ENCODE results near the gene ALPK3.

ALPK3 gene

DNA sequence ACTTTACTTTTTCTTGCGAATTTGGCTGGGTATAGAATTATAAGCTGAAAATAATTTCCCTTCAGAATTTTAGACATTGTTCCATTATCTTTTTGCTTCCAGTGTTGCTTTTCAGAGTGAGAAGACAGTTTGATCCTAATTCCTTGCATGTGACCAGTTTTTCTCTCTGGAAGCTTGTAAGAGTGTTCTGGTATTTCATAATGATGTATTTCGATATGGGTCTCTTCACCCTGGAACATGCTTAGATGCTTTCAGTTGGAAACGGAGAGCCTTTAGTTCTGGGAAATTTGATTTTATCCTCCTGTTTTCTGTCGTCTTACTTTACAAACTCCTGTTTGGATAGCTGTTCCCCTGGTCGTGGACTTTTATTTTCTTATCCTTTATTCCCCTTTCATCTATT, 13.9 kb downstream of the ALPK3 start:
- TF ChIP-seq TEAD4 (IDR thresholded peaks at IDR 0.05) (no peak), TCF12 (IDR thresholded peaks at IDR 0.05; ENCODE audit: low read depth) (no peak)
- TF ChIP-seq, protein P1, sequence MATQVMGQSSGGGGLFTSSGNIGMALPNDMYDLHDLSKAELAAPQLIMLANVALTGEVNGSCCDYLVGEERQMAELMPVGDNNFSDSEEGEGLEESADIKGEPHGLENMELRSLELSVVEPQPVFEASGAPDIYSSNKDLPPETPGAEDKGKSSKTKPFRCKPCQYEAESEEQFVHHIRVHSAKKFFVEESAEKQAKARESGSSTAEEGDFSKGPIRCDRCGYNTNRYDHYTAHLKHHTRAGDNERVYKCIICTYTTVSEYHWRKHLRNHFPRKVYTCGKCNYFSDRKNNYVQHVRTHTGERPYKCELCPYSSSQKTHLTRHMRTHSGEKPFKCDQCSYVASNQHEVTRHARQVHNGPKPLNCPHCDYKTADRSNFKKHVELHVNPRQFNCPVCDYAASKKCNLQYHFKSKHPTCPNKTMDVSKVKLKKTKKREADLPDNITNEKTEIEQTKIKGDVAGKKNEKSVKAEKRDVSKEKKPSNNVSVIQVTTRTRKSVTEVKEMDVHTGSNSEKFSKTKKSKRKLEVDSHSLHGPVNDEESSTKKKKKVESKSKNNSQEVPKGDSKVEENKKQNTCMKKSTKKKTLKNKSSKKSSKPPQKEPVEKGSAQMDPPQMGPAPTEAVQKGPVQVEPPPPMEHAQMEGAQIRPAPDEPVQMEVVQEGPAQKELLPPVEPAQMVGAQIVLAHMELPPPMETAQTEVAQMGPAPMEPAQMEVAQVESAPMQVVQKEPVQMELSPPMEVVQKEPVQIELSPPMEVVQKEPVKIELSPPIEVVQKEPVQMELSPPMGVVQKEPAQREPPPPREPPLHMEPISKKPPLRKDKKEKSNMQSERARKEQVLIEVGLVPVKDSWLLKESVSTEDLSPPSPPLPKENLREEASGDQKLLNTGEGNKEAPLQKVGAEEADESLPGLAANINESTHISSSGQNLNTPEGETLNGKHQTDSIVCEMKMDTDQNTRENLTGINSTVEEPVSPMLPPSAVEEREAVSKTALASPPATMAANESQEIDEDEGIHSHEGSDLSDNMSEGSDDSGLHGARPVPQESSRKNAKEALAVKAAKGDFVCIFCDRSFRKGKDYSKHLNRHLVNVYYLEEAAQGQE (IDR thresholded peaks at IDR 0.05; ENCODE audit: low read depth), result no peak

DNA sequence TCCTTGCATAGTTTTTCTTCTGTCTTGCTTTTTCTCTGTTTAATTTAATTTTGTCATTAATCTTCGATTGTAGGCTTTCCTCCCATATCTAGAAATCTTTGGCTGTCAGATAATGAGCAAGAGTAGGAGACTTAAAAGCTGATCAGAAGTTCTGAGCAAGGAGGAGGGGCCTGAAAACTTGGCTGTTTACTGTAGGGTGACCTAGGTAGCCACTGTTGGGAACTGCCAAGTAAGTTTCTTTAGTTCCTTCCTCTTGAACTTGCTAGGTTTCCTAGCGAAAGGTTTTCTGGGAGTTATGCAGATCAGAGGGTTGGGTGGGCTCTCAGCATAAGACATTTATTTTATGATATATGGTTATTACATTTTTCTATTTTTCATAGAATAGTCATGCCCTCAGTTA, 14.5 kb downstream of the ALPK3 start:
- no peak for TF ChIP-seq ZBTB7A (IDR thresholded peaks at IDR 0.05; ENCODE audit: low read depth)

GRCh38 chr15:84832448-84833040, 15.4 kb downstream of the ALPK3 start:
- TF ChIP-seq TAF1 (IDR thresholded peaks at IDR 0.05; ENCODE audit: low read depth), result no peak
- TF ChIP-seq ZBTB7A (IDR thresholded peaks at IDR 0.05; ENCODE audit: low read depth), result no peak
- no peak for TF ChIP-seq CREB1 (IDR thresholded peaks at IDR 0.05; ENCODE audit: low read depth)
- TF ChIP-seq RAD21 (IDR thresholded peaks at IDR 0.05; ENCODE audit: low read depth), result no peak
- no peak for TF ChIP-seq YY1 (IDR thresholded peaks at IDR 0.05; ENCODE audit: low read depth)
- TF ChIP-seq EP300 (IDR thresholded peaks at IDR 0.05; ENCODE audit: borderline replicate concordance), result no peak
- no peak for TF ChIP-seq FOXM1 (IDR thresholded peaks at IDR 0.05; ENCODE audit: borderline replicate concordance, low read depth)

DNA sequence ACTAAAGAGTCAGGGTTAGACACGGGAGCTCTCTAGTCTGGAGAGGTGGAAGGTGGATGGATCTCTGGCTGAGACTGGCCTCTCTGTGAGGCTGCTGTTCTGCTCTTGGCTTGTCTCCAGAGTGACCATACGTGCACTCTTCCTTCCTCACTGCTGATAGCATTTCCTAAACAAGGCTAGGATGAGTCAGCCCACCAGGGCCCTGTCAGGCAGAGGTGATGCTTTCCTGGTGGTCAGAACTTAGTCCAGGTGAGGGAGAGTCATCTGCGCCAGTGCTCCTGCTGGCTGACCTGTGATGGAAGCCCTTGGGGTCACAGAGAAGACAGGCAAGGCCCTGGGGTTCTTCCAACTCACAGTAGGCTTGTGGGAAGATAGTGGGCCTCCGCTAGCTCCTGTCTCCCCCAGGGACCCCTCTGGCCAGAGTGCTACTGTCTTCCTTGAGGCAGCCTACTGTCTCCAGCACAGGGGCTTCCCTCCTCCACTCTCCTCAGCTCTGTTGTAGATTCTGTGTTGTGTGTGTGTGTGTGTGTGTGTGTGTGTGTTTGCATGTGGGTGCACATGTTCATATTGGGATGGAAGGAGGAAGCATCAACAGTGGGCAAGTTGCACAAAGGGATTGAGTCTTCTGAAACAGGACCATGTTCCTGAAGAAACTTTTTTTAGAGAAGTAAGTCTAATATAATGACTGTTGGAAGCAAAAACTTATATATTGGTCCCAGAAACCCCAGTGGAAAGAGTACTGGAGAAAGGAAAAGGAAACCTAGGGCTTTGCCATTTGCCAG, 16.5 kb downstream of the ALPK3 start:
- TF ChIP-seq EP300 (IDR thresholded peaks at IDR 0.05; ENCODE audit: borderline replicate concordance) (no peak), USF1 (IDR thresholded peaks at IDR 0.05) (no peak), CEBPB (IDR thresholded peaks at IDR 0.05) (no peak), NFIC (IDR thresholded peaks at IDR 0.05) (no peak), CREB1 (IDR thresholded peaks at IDR 0.05; ENCODE audit: low read depth) (no peak), ZBTB7A (IDR thresholded peaks at IDR 0.05; ENCODE audit: low read depth) (no peak), MAX (IDR thresholded peaks at IDR 0.05) (no peak), RAD21 (IDR thresholded peaks at IDR 0.05; ENCODE audit: low read depth) (no peak), YY1 (IDR thresholded peaks at IDR 0.05; ENCODE audit: low read depth) (no peak), FOXM1 (IDR thresholded peaks at IDR 0.05; ENCODE audit: borderline replicate concordance, low read depth) (no peak)
- TF ChIP-seq, protein P1 (IDR thresholded peaks at IDR 0.05; ENCODE audit: low read depth), result no peak

GRCh38 chr15:84834229-84834955, 17.2 kb downstream of the ALPK3 start:
- TF ChIP-seq RAD21 (IDR thresholded peaks at IDR 0.05; ENCODE audit: low read depth) (no peak), FOXM1 (IDR thresholded peaks at IDR 0.05; ENCODE audit: borderline replicate concordance, low read depth) (no peak), TCF12 (IDR thresholded peaks at IDR 0.05; ENCODE audit: low read depth) (no peak), USF1 (IDR thresholded peaks at IDR 0.05) (no peak), CREB1 (IDR thresholded peaks at IDR 0.05; ENCODE audit: low read depth) (no peak), CEBPB (IDR thresholded peaks at IDR 0.05) (no peak), MAX (IDR thresholded peaks at IDR 0.05) (no peak), ZBTB7A (IDR thresholded peaks at IDR 0.05; ENCODE audit: low read depth) (no peak), EP300 (IDR thresholded peaks at IDR 0.05; ENCODE audit: borderline replicate concordance) (no peak), TAF1 (IDR thresholded peaks at IDR 0.05; ENCODE audit: low read depth) (no peak), YY1 (IDR thresholded peaks at IDR 0.05; ENCODE audit: low read depth) (no peak), NFIC (IDR thresholded peaks at IDR 0.05) (no peak), EGR1 (IDR thresholded peaks at IDR 0.05) (no peak), TEAD4 (IDR thresholded peaks at IDR 0.05) (no peak)
- TF ChIP-seq, protein P1 (IDR thresholded peaks at IDR 0.05; ENCODE audit: low read depth), result no peak

Measured in Ishikawa (cell line).